Measurements from ENCODE around the gene SEC24D.
"Not testable (repeated sequence)": the region's sequence is repeated elsewhere in the genome, so short reads cannot be mapped to it uniquely, and the experiment has no call there.

SEC24D gene, protein sequence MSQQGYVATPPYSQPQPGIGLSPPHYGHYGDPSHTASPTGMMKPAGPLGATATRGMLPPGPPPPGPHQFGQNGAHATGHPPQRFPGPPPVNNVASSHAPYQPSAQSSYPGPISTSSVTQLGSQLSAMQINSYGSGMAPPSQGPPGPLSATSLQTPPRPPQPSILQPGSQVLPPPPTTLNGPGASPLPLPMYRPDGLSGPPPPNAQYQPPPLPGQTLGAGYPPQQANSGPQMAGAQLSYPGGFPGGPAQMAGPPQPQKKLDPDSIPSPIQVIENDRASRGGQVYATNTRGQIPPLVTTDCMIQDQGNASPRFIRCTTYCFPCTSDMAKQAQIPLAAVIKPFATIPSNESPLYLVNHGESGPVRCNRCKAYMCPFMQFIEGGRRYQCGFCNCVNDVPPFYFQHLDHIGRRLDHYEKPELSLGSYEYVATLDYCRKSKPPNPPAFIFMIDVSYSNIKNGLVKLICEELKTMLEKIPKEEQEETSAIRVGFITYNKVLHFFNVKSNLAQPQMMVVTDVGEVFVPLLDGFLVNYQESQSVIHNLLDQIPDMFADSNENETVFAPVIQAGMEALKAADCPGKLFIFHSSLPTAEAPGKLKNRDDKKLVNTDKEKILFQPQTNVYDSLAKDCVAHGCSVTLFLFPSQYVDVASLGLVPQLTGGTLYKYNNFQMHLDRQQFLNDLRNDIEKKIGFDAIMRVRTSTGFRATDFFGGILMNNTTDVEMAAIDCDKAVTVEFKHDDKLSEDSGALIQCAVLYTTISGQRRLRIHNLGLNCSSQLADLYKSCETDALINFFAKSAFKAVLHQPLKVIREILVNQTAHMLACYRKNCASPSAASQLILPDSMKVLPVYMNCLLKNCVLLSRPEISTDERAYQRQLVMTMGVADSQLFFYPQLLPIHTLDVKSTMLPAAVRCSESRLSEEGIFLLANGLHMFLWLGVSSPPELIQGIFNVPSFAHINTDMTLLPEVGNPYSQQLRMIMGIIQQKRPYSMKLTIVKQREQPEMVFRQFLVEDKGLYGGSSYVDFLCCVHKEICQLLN

DNA sequence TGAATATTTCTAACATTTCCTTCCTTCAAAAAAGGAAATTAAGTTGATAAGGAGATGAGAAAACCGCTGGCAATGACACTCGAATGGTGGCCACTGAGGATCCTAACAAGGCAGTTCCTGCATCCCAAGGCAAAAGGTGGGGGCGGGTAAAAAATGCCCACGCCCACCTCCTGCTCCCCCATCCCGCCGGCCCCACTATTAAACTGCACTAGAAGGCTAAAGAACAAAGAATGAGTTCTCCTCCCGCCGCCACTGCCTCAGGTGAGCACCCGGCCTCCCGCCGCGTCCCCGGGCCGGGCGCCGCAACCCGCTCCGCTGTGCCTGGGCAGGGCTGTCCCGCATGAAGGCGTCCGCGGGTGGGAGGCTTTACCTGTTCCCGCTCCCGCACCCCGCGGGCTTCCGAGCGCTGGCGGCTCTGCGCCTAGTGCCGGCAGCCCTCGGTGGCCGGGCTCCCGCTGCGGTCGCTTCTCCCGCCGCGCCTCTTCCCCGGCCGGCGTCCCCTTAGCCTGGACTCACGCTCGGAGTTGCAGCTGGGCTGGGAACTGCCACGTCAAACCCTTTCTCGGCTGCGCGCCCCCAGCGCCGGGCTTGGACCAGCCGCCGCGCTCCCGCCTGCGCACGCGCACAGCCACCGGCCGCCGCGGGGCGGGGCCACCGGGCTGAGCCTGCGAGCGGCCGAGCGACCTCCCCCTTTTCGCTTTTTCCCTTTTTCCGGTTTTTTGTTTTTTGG, at the start of gene SEC24D:
Gene SEC24D (minus strand): TSS at position 556 of the 730 bp plus-strand sequence. CDS start 2,430 bp downstream, outside the sequence.
- Histone ChIP-seq H2AFZ (ENCODE audit: low read length, unreplicated experiment) (peak within 1 kb of the TSS; percentile 76), H3K27me3 (ENCODE audit: insufficient read depth, low read length) (no peaks in the 10 kb centered on the region), H3K27ac (ENCODE audit: low read depth, low read length) (peak within 1 kb of the TSS; percentile 97), H3K4me3 (ENCODE audit: low read depth, low read length) (peak within 1 kb of the TSS; percentile 96), H3K79me2 (ENCODE audit: control insufficient read depth, insufficient read depth, low read length, unreplicated experiment) (peaks cover 51% of the 10 kb centered on the region), H3K36me3 (ENCODE audit: insufficient read depth, low read length) (peaks cover 18% of the 10 kb centered on the region), H3K4me1 (ENCODE audit: control insufficient read depth, insufficient read depth, low read length, unreplicated experiment) (peaks cover 32% of the 10 kb centered on the region)

DNA sequence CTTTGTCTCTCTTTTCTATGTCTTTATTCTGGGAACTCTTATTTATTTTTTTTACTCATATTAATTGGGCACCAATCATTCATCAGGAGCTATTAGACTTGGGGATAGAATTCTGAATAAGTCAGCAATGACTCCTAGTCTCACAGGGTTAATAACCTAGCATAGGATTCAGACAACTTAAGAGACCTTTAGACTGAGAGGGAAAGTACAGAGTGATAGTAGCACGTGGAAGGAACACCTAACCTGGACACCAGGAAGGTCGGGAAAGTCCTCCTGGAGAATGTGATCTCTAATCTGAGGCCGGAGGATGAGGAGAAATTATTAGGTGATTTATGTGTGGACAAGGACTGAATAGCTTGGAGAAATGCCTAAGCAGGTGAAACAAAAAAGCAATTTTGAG, 48.8 kb upstream of the SEC24D start:
- Histone ChIP-seq H3K36me3 (ENCODE audit: insufficient read depth, low read length) (no peaks in the 10 kb centered on the region), H3K27me3 (ENCODE audit: insufficient read depth, low read length) (no peaks in the 10 kb centered on the region), H3K4me1 (ENCODE audit: control insufficient read depth, insufficient read depth, low read length, unreplicated experiment) (peaks cover 11% of the 10 kb centered on the region), H3K27ac (ENCODE audit: low read depth, low read length) (no peak overlapping the region), H2AFZ (ENCODE audit: low read length, unreplicated experiment) (no peak overlapping the region), H3K79me2 (ENCODE audit: control insufficient read depth, insufficient read depth, low read length, unreplicated experiment) (no peaks in the 10 kb centered on the region), H3K4me3 (ENCODE audit: low read depth, low read length) (no peak overlapping the region)

DNA sequence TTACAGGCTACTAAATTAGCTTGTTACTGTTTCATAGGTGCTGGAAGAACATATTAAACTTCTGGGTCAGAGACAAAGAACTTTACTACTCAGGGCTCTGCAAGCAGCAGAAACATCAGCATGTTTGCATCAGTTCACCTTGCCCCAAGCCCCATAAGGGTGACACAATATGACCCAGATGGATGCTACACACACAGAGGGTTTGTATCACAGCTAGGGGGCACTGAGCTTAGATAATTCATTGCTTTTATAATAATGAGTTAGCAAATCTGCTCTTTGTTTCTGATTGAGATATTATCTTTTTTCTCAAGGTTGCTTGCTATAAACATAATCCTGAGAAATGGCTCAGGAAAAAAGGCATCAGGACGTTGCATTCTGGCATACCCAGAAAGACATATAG, 47.9 kb upstream of the SEC24D start:
- no peak overlapping the region for H3K4me3 ChIP-seq (ENCODE audit: low read depth, low read length)
- H2AFZ ChIP-seq (ENCODE audit: low read length, unreplicated experiment) = no peak overlapping the region
- H3K27ac ChIP-seq (ENCODE audit: low read depth, low read length) = no peak overlapping the region
- no peaks in the 10 kb centered on the region for H3K27me3 ChIP-seq (ENCODE audit: insufficient read depth, low read length)
- peaks cover 5% of the 10 kb centered on the region for H3K4me1 ChIP-seq (ENCODE audit: control insufficient read depth, insufficient read depth, low read length, unreplicated experiment)
- no peaks in the 10 kb centered on the region for H3K79me2 ChIP-seq (ENCODE audit: control insufficient read depth, insufficient read depth, low read length, unreplicated experiment)
- H3K36me3 ChIP-seq (ENCODE audit: insufficient read depth, low read length) = no peaks in the 10 kb centered on the region

DNA sequence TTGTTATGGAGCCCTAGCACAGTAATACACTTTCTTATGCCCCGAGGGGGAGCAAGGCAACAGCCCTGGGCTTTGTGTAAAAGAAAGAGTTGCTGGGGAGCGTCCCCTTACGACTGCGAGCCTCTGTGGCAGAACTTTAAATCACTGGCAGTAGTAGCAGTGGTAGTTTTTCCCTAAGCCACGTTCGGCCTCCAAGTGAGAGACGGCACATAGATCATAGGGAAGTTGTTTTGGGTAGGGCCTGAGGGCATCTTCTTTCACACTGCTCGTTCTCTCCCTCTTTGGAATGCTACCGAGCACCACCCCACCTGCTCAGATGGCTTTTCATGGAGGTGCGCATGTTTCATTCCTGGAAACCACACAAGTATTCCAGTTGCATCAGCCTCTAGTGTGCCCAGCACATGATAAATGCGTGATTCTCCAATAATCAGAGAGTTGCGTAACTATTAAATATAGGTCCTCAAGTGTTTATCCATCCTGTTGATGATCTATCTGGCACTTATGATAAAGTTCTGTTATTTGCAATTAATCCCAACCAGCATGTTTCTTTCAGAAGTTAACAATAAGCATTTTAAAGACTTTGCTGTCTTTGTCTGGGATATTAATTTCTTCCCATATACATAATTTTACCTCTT, 45.7 kb upstream of the SEC24D start:
- Histone ChIP-seq H3K79me2 (ENCODE audit: control insufficient read depth, insufficient read depth, low read length, unreplicated experiment) (no peaks in the 10 kb centered on the region), H2AFZ (ENCODE audit: low read length, unreplicated experiment) (no peak overlapping the region), H3K27ac (ENCODE audit: low read depth, low read length) (no peak overlapping the region), H3K27me3 (ENCODE audit: insufficient read depth, low read length) (no peaks in the 10 kb centered on the region), H3K4me3 (ENCODE audit: low read depth, low read length) (no peak overlapping the region), H3K36me3 (ENCODE audit: insufficient read depth, low read length) (no peaks in the 10 kb centered on the region), H3K4me1 (ENCODE audit: control insufficient read depth, insufficient read depth, low read length, unreplicated experiment) (no peaks in the 10 kb centered on the region)

DNA sequence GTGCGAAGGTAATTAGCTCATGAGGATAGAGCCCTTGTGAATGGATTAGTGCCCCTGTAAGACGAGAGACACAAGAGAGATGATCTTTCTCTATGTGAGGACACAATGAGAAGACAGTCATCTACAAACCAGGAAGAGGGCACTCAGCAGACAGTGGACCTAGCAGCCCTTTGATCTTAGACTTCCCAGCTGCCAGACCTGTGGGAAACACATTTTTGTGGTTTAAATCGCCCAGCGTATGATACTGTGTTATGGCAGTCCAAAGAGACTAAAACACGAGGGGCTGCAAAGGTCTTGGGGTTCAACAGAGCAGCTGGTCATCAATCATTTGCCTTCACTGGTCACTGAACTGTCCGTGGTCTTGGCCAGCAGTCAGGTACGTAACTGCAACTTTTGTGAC, 43.5 kb upstream of the SEC24D start:
- H2AFZ ChIP-seq (ENCODE audit: low read length, unreplicated experiment) = no peak overlapping the region

DNA sequence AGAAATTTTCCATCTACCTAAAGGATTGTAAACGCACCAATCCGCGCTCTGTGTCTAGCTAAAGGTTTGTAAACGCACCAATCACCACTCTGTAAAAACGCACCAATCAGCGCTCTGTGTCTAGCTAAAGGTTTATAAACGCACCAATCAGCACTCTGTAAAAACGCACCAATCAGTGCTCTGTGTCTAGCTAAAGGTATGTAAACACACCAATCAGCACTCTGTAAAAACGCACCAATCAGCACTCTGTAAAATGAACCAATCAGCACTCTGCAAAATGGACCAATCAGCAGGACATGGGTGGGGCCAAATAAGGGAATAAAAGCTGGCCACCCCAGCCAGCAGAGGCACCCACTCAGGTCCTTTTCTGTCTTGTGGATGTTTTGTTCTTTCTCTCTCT, 42.6 kb upstream of the SEC24D start:
- not testable (repeated sequence) for H3K4me3 ChIP-seq (ENCODE audit: low read depth, low read length); H3K27ac ChIP-seq (ENCODE audit: low read depth, low read length); H2AFZ ChIP-seq (ENCODE audit: low read length, unreplicated experiment); H3K36me3 ChIP-seq (ENCODE audit: insufficient read depth, low read length); H3K4me1 ChIP-seq (ENCODE audit: control insufficient read depth, insufficient read depth, low read length, unreplicated experiment); H3K27me3 ChIP-seq (ENCODE audit: insufficient read depth, low read length); H3K79me2 ChIP-seq (ENCODE audit: control insufficient read depth, insufficient read depth, low read length, unreplicated experiment)

More for the DNA sequence above, 43.5 kb upstream of the SEC24D start:
- Histone ChIP-seq H3K4me1 (ENCODE audit: control insufficient read depth, insufficient read depth, low read length, unreplicated experiment) (no peaks in the 10 kb centered on the region), H3K27ac (ENCODE audit: low read depth, low read length) (no peak overlapping the region), H3K4me3 (ENCODE audit: low read depth, low read length) (no peak overlapping the region), H3K79me2 (ENCODE audit: control insufficient read depth, insufficient read depth, low read length, unreplicated experiment) (no peaks in the 10 kb centered on the region), H3K36me3 (ENCODE audit: insufficient read depth, low read length) (no peaks in the 10 kb centered on the region), H3K27me3 (ENCODE audit: insufficient read depth, low read length) (no peaks in the 10 kb centered on the region)

DNA sequence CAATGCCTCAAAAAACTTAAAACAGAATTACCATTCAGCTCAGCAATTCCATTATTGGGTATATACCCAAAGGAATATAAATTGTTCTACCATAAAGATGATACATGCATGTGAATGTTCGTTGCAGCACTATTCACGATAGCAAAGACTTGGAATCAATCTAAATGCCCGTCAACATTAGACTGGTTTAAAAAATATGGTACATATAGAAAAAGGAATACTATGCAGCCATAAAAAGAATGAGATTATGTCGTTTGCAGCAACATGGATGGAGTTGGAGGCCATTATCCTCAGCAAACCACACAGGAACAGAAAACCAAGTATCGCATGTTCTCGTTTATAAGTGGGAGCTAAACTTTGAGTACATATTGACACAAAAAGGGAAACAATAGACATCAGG, 41.9 kb upstream of the SEC24D start:
- Histone ChIP-seq H3K36me3 (ENCODE audit: insufficient read depth, low read length) (no peaks in the 10 kb centered on the region), H3K79me2 (ENCODE audit: control insufficient read depth, insufficient read depth, low read length, unreplicated experiment) (no peaks in the 10 kb centered on the region), H3K4me1 (ENCODE audit: control insufficient read depth, insufficient read depth, low read length, unreplicated experiment) (no peaks in the 10 kb centered on the region), H2AFZ (ENCODE audit: low read length, unreplicated experiment) (no peak overlapping the region), H3K4me3 (ENCODE audit: low read depth, low read length) (no peak overlapping the region), H3K27ac (ENCODE audit: low read depth, low read length) (no peak overlapping the region), H3K27me3 (ENCODE audit: insufficient read depth, low read length) (no peaks in the 10 kb centered on the region)

DNA sequence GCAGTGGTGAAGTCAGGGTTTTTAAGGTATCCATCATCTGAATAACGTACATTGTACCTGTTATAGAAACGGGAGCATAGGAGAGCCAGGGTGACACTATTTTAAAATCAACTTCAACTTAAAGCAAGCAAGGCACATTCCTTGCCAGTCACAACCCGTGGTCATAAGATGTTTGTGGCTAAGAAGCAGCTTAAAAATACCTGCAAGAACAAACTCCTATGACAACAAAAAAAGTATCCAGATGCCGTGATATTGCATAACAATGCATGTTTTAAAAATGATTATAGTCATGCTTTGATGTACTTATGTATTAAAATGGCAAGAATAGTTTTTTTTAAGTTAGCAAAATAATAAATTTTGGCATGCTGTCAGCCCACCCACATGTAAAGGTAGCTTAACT, 36.3 kb upstream of the SEC24D start:
- Histone ChIP-seq H3K4me3 (ENCODE audit: low read depth, low read length) (no peak overlapping the region), H3K36me3 (ENCODE audit: insufficient read depth, low read length) (no peaks in the 10 kb centered on the region), H2AFZ (ENCODE audit: low read length, unreplicated experiment) (no peak overlapping the region), H3K79me2 (ENCODE audit: control insufficient read depth, insufficient read depth, low read length, unreplicated experiment) (no peaks in the 10 kb centered on the region), H3K27me3 (ENCODE audit: insufficient read depth, low read length) (no peaks in the 10 kb centered on the region), H3K27ac (ENCODE audit: low read depth, low read length) (no peak overlapping the region), H3K4me1 (ENCODE audit: control insufficient read depth, insufficient read depth, low read length, unreplicated experiment) (peaks cover 8% of the 10 kb centered on the region)

DNA sequence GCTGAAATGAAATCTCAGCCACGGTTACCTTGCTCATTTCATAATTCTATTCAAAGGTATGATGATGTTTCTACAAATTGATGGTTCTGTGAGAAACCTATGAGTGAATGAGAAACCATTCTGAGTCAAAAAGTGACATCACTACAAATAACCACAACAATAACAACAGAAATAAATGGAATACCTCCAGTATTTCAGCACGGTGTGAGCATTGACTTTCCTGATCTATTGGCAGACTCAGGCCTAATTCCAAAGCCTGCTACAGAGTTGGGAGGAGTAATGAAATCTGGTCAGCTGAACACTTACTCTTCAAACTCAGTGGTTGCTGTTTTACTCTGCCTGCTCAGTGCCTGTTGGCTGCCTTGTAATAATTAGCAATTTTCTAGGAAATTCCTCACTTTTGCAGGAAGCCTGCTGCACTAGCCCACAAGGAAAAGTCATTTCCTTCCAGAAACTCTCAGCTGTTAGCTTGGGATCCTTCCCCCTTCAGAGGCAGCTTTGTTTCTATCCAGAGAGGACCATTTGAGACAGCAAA, 33.9 kb upstream of the SEC24D start:
- Histone ChIP-seq H3K4me1 (ENCODE audit: control insufficient read depth, insufficient read depth, low read length, unreplicated experiment) (peaks cover 11% of the 10 kb centered on the region), H3K27ac (ENCODE audit: low read depth, low read length) (no peak overlapping the region)

More for the DNA sequence above, 33.9 kb upstream of the SEC24D start:
- H3K4me3 ChIP-seq (ENCODE audit: low read depth, low read length) = no peak overlapping the region
- H3K79me2 ChIP-seq (ENCODE audit: control insufficient read depth, insufficient read depth, low read length, unreplicated experiment) = no peaks in the 10 kb centered on the region
- no peaks in the 10 kb centered on the region for H3K36me3 ChIP-seq (ENCODE audit: insufficient read depth, low read length)
- no peak overlapping the region for H2AFZ ChIP-seq (ENCODE audit: low read length, unreplicated experiment)
- no peaks in the 10 kb centered on the region for H3K27me3 ChIP-seq (ENCODE audit: insufficient read depth, low read length)

Data from ACC112 (cell line).